WI38 (cell line): ENCODE data around the gene CHPF.

Experiments used
- H3K4me3 ChIP-seq: 2 replicates; pipeline ENCODE4 v1.5.1; 2011; ENCODE audit warnings: low read depth, mild to moderate bottlenecking, control low read depth, low read length
- CTCF ChIP-seq: IDR thresholded peaks from 2 replicates; pipeline ENCODE4 v1.5.1; 2012; ENCODE audit warnings: low read depth, mild to moderate bottlenecking, control low read depth, low read length

The CHPF gene

GRCh38 chr2:219514836-219515235 is 28.8 kb downstream of the CHPF start:
- no peak overlapping the region for H3K4me3 ChIP-seq
- TF ChIP-seq CTCF = no peak

GRCh38 chr2:219514196-219514761 is 29.3 kb downstream of the CHPF start, which contains the start of gene ASIC4:
TSS of gene ASIC4 (plus strand) at chr2:219514482. CDS start at chr2:219514725, 243 bp downstream.
- no peak for TF ChIP-seq CTCF
- no peak within 1 kb of the TSS for H3K4me3 ChIP-seq

GRCh38 chr2:219513787-219514186 is 29.8 kb downstream of the CHPF start:
- no peak for TF ChIP-seq CTCF
- no peak overlapping the region for H3K4me3 ChIP-seq

GRCh38 chr2:219512524-219513216 is 30.9 kb downstream of the CHPF start:
- TF ChIP-seq CTCF = no peak
- no peak overlapping the region for H3K4me3 ChIP-seq

GRCh38 chr2:219511547-219512325 is 31.9 kb downstream of the CHPF start:
- TF ChIP-seq CTCF = no peak
- no peak overlapping the region for H3K4me3 ChIP-seq

- no peak for TF ChIP-seq CTCF
- no peak overlapping the region for H3K4me3 ChIP-seq
These were observed 33.0 kb downstream of the CHPF start for GRCh38 chr2:219510512-219511135.
